Measurements from ENCODE around the gene GARNL3.

GRCh38 chr9:127216210-127216887 lies 48.2 kb upstream of the GARNL3 start:
- TF ChIP-seq, protein P1, sequence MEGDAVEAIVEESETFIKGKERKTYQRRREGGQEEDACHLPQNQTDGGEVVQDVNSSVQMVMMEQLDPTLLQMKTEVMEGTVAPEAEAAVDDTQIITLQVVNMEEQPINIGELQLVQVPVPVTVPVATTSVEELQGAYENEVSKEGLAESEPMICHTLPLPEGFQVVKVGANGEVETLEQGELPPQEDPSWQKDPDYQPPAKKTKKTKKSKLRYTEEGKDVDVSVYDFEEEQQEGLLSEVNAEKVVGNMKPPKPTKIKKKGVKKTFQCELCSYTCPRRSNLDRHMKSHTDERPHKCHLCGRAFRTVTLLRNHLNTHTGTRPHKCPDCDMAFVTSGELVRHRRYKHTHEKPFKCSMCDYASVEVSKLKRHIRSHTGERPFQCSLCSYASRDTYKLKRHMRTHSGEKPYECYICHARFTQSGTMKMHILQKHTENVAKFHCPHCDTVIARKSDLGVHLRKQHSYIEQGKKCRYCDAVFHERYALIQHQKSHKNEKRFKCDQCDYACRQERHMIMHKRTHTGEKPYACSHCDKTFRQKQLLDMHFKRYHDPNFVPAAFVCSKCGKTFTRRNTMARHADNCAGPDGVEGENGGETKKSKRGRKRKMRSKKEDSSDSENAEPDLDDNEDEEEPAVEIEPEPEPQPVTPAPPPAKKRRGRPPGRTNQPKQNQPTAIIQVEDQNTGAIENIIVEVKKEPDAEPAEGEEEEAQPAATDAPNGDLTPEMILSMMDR (conservative IDR thresholded peaks at IDR 0.05; ENCODE audit: low read length): no peak
- TF ChIP-seq EZH2phosphoT487 (IDR thresholded peaks at IDR 0.05; ENCODE audit: borderline replicate concordance, low read depth, low read length): no peak

Data from OCI-LY7 (cell line).